SJCRH30 (cell line): ENCODE results near the gene PDE4C. TPM values are rescaled to one million over a fixed set of nuclear protein-coding genes. Genes with fewer than 3 reads are reported as not detected.
"Not testable (repeated sequence)": the region's sequence is repeated elsewhere in the genome, so short reads cannot be mapped to it uniquely, and the experiment has no call there.

ENCODE experiments used
- DNase-seq, 2 experiments: peaks; one replicate each; pipeline ENCODE4 v3.0.0-alpha.2; 2015 to 2020
- H3K27ac ChIP-seq: fragments of 250-450 bp; sonication (Bioruptor Pico); 2 replicates; pipeline ENCODE4 v1.5.1; 2020; ENCODE audit warnings: mild to moderate bottlenecking, moderate library complexity
- H3K27me3 ChIP-seq: fragments of 250-450 bp; sonication (Bioruptor Pico); 2 replicates; pipeline ENCODE4 v1.5.1; 2020; ENCODE audit warnings: mild to moderate bottlenecking, moderate library complexity
- H3K36me3 ChIP-seq: fragments of 250-450 bp; sonication (Bioruptor Pico); 2 replicates; pipeline ENCODE4 v1.5.1; 2020; ENCODE audit warnings: mild to moderate bottlenecking, moderate library complexity
- H3K4me1 ChIP-seq: fragments of 250-450 bp; sonication (Bioruptor Pico); 2 replicates; pipeline ENCODE4 v1.5.1; 2020; ENCODE audit warnings: mild to moderate bottlenecking, moderate library complexity
- H3K4me3 ChIP-seq: fragments of 250-450 bp; sonication (Bioruptor Pico); 2 replicates; pipeline ENCODE4 v1.5.1; 2020; ENCODE audit warnings: mild to moderate bottlenecking, moderate library complexity
- H3K9me3 ChIP-seq: fragments of 250-450 bp; sonication (Bioruptor Pico); replicated peaks from 2 replicates; pipeline ENCODE4 v1.5.1; 2020; ENCODE audit warnings: mild to moderate bottlenecking, moderate library complexity
- total RNA-seq: library from RNA; depleted of rRNA; stranded (reverse); fragments of >200 nt; shearing (Covaris generic); gene quantifications from 2 replicates; pipeline ENCODE4 v1.2.3, GENCODE V29; 2014

PDE4C gene
- total RNA-seq, 1 experiment from 2014 or later = 1.3 TPM

DNA sequence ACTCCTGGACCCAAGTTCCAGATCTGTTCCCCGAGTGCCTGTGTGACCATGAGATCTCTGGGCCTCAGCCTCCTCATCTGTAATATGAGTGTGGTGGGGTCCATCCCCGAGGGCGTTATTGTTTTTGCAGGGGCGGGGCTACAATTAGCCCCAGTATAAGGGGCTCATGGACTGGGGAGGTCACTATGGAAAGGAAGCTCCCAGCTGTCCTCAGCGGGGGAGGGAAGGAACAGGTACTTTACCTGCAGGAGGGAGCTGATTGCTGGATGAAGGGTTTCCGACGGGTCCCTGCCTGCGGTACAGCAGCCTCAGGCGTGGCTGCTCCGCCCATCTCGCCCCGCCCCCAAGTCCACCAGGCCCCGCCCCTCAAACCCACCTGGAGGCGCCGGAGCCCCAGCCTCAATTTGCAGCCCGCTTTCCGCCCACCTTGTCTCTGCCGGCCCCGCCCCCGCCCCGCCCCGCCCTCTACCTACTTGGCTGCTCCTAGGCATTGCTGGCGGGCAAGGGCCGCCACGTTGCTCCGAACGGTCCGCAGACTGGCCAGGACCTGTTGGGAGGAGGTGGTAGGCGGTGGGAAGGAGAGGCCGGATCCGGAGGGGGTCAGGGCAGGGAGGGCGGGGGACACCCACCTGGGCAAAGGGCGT is 5.5 kb downstream of the PDE4C start:
- no peak overlapping the region for H3K27ac ChIP-seq
- H3K4me3 ChIP-seq = no peak overlapping the region
- H3K36me3 ChIP-seq = no peaks in the 10 kb centered on the region
- no peaks in the 10 kb centered on the region for H3K9me3 ChIP-seq
- no peak for DNase-seq
- no peaks in the 10 kb centered on the region for H3K4me1 ChIP-seq
- H3K27me3 ChIP-seq = no peaks in the 10 kb centered on the region

DNA sequence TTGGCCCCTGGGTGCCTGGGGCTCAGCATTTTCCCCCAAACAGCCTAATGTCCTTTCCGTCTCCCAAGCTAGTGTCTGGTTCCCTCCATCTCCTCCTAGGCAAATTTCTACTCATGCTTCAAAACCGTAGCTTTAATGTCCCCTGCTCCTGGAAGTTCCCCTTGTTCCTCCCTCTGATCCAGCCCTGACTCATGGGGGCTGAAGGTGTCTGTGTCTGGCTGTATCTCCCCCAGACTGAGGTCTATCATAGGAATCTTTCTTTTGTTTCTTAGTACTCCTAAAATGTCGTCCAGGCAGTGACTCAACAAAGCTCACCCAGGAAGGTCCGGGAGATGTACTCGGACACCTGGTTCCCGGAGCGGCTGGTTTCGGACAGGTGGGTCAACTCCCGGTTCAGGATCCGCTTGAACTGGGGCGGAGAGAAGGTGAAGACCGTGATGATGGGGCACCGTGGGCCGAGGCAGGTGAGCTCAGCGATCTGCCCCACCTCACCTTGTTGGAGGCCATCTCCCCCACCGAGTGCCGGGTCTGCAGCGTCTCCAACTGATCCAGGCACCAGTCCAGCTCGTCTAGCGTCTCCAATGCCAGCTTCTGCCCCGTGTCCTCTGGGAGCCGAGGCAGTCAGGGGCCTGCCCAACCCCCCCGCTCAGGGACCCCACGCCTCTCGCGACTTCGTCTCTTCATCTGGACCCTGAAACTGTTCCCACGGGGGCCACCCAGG is 6.2 kb downstream of the PDE4C start:
- no peaks in the 10 kb centered on the region for H3K4me1 ChIP-seq
- H3K9me3 ChIP-seq = no peaks in the 10 kb centered on the region
- DNase-seq = no peak
- no peak overlapping the region for H3K27ac ChIP-seq
- no peaks in the 10 kb centered on the region for H3K27me3 ChIP-seq
- no peak overlapping the region for H3K4me3 ChIP-seq
- no peaks in the 10 kb centered on the region for H3K36me3 ChIP-seq

DNA sequence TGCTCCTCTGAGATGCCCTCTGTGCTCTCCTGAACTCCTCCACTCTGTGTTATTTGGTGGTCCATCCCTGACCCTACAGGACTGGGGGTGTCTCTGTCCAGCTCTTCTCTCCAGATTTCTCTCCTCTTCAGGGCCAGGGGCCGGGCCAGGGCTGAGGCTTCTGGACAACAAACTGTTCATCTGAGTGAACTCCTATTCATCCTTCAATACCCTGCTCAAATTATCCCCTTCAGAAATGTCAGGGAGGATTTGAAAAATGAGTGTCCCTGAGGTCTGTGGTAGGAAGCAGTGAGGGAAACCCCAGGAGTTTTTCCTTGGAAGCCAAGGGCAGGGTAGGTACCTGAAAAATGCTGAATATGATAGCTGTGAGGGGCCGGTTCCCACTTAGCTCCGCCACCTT is 7.6 kb downstream of the PDE4C start:
- Histone ChIP-seq H3K27ac (no peak overlapping the region), H3K36me3 (no peaks in the 10 kb centered on the region), H3K4me3 (no peak overlapping the region), H3K9me3 (no peaks in the 10 kb centered on the region), H3K27me3 (no peaks in the 10 kb centered on the region), H3K4me1 (no peaks in the 10 kb centered on the region)
- no peak for DNase-seq

DNA sequence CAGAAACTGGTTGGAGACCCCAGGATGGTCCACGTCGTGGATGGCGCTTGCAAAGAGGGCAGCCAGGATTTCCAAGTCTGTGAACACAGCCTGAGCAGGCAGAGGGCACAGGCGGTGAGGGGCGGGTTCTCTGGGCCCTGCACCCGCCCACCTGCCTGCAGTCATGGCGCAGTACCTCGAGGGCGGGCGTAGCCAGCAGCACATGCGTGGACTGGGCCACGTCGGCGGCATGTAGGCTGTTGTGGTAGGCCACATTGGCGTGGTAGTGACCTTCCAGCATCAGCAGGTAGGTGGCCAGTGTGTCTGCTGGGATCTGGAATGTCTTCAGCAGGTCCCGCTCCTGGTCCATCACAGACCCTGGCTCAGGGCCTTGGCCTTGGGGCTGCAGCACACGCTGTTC is 8.1 kb downstream of the PDE4C start:
- H3K4me3 ChIP-seq = no peak overlapping the region
- H3K9me3 ChIP-seq = no peaks in the 10 kb centered on the region
- no peaks in the 10 kb centered on the region for H3K27me3 ChIP-seq
- H3K36me3 ChIP-seq = no peaks in the 10 kb centered on the region
- H3K27ac ChIP-seq = no peak overlapping the region
- H3K4me1 ChIP-seq = no peaks in the 10 kb centered on the region
- DNase-seq = no peak

DNA sequence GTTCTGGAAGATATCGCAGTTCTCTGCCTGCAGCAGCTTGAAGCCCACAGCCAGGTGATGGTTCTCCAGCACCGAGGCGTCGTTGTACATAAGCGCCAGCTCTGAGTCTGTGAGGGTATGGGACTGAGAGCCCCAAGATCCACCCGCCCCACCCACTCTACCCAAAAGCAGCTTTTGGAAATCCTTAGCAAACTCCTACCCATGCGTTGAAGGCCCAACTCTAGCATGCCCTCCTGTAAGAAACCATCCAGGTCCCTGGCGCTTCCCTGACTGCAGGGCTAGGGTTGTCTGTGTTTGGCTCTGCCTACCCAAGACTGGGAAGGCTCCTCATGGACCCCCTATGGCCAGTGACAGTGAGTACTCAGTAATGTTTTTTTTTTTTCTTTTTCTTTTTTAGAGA is 9.4 kb downstream of the PDE4C start:
- Histone ChIP-seq H3K36me3 (no peaks in the 10 kb centered on the region), H3K4me3 (no peak overlapping the region), H3K27me3 (no peaks in the 10 kb centered on the region), H3K4me1 (no peaks in the 10 kb centered on the region), H3K9me3 (no peaks in the 10 kb centered on the region), H3K27ac (no peak overlapping the region)
- no peak for DNase-seq

DNA sequence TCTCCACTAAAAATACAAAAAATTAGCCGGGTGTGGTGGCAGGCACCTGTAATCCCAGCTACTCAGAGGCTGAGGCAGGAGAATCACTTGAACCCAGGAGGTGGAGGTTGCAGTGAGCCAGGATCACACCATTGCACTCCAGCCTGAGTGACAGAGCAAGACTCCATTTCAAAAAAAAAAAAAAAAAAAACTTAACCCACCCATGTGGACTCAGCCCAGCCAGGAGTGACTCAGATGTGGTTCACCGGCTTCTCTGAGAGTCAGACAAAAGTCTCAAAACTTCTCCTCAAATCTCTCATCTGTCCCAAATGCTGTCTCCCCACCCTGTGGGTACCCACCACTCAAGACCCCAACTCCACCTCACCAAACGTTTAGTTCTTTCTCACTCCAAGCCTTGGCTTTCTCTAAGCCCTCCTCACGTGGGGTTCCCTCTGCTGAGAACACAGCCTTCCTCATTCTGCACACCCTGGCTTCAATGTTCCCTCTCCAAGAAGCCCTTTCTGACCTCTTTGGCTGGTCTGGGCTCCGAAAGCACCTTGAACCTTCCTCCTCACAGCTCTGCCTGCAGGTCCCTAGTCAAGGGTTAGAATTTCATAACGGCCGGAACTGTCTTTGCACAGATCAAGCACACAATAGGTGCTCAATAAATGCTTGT is 11.3 kb downstream of the PDE4C start:
- no peaks in the 10 kb centered on the region for H3K4me1 ChIP-seq
- no peaks in the 10 kb centered on the region for H3K9me3 ChIP-seq
- H3K27ac ChIP-seq = no peak overlapping the region

DNA sequence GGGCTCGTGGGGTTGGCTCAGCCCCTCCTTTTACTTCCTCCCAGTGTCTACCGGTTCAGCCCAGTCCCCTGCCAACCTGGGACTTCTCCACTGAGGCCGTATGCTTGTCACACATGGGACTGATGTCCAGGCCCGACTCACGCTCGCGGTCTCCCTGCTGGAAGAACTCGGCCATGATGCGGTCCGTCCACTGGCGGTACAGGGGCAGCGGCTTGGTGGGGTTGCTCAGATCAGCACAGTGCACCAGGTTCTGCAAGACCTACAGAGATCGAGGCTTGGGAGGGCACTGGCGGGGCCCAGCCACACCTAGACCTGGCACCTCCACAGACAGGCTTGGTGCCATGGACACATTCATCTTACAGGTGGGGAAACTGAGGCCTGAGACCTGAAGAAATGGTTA is 14.6 kb downstream of the PDE4C start:
- DNase-seq = no peak
- Histone ChIP-seq H3K27ac (no peak overlapping the region), H3K4me3 (no peak overlapping the region), H3K27me3 (no peaks in the 10 kb centered on the region), H3K36me3 (no peaks in the 10 kb centered on the region), H3K4me1 (no peaks in the 10 kb centered on the region), H3K9me3 (no peaks in the 10 kb centered on the region)

More for the DNA sequence above, 11.3 kb downstream of the PDE4C start:
- no peak for DNase-seq
- H3K4me3 ChIP-seq = no peak overlapping the region
- H3K27me3 ChIP-seq = no peaks in the 10 kb centered on the region
- H3K36me3 ChIP-seq = no peaks in the 10 kb centered on the region

DNA sequence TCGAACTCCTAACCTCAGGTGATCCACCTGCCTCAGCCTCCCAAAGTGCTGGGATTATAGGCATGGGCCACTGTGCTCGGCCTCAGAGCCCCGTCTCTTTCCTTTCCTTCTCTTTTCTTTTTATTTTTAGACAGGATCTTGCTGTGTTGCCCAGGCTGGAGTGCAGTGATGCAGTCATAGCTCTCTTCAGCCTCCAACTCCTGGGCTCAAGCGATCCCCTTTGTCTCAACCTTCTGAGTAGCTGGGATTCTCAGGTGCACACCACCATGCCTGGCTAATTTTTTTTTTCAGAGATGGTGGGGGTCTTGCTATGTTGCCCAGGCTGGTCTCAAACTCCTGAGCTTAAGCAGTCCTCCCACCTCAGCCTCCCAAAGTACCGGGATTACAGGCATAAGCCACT is 16.3 kb downstream of the PDE4C start:
- not testable (repeated sequence) for H3K27me3 ChIP-seq, DNase-seq, H3K4me3 ChIP-seq, H3K27ac ChIP-seq, H3K9me3 ChIP-seq, H3K4me1 ChIP-seq, H3K36me3 ChIP-seq

DNA sequence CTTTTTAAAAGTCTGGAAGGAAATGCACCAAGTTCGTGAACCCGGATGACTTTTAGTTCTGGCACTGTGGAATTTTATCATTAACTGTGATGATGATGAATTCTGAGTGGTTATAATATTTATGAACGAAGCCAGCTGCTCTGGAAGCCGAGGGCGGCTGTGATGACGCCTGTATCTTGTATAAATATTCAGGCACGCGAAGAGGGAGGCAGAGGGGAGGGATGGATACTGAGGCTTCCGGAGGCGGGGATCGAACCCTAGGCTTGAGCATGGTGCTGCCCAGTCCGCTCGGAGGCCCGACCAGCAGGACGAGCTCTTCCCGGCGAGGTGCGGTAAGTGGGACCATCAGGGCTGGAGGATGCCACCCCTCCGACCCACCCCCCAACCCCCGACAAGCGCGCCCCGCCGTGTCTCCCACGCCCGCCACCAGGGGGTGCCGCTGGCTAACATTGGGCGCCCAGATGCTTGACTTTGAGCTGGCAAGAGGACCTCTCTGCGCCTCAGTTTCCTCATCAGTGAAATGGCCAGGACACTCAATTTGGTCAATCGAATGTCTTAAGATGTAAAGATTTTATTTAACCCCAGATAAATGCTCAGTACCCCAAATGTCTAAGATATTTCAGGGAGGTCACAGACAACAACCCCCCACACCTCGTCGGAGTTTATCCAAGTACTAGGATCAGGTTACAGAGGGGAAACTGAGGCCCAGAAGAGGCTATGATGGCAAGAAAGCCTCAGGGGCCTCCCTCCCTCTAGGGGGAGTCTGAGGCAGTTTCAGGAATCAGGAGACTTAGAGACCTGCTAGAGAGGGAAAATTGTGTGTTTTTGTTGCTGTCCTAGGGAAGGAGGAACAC is 17.9 kb downstream of the PDE4C start:
- Histone ChIP-seq H3K27ac (no peak overlapping the region), H3K4me3 (no peak overlapping the region), H3K27me3 (no peaks in the 10 kb centered on the region), H3K36me3 (no peaks in the 10 kb centered on the region), H3K9me3 (no peaks in the 10 kb centered on the region), H3K4me1 (no peaks in the 10 kb centered on the region; the same call in 1 of the 2 replicates)
- peak; percentile 42 to 65 for DNase-seq

DNA sequence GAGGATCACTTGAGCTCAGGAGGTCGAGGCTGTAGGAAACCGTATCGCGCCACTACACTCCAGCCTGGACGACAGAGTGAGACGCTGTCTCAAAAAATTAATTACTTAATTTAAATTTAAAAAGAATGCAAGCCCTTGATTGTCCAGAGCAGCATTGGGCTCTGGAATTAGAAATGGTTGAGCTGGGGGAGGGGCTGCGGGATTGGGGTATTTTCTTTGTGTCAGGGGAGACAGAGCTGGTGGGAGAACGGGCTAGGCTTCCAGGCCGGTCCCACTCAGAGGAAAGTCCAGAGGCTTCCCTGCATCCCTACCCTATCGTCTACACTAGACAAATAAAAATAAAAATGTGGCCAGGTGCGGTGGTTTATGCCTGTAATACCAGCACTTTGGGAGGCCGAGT is 20.2 kb downstream of the PDE4C start:
- H3K27ac ChIP-seq = peak overlapping the region; percentile 82
- H3K9me3 ChIP-seq = no peaks in the 10 kb centered on the region
- H3K27me3 ChIP-seq = 0 out of 2 replicates have a peak, but pooled peaks cover 3% of the 10 kb centered on the region
- H3K36me3 ChIP-seq = no peaks in the 10 kb centered on the region
- H3K4me1 ChIP-seq = peaks cover 4% of the 10 kb centered on the region; the same call in 1 of the 2 replicates
- DNase-seq = peak; percentile 35 to 43
- H3K4me3 ChIP-seq = peak overlapping the region; percentile 57

DNA sequence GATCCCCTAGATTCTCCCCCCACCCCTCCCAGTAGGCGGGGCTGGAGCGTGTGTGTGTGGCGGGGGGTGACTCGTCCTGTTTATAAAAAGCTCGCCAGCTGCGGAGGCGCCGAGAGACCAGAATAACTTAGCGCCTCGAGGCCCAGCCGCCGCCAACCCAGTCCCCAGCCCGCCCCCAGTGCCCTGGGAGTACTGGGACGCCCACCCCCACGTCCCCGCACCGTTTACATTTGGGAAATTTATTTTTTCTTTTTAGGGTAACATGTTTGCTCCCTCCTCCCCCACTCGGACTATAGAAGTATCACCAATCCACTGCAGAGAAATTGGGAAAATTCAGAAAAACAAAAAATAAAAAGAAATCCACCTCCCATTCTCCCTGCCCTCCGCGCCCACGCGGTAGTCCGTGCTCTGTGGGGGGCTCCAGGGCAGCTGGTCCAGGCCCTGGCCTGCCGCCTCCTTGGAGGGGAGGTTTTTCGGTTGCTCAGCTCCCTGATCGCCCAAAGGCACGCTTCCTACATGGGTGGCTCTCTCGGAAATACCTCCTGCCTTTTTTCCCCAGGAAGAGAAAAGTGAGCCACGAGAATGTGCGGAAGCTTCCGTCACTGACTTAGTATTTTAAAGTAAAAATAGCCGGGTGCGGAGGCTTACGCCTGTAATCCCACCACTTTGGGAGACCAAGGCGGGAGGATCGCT is 20.9 kb downstream of the PDE4C start:
- peak; percentile 92 to 93 for DNase-seq
- H3K4me1 ChIP-seq = peaks cover 4% of the 10 kb centered on the region; the same call in 1 of the 2 replicates
- H3K27me3 ChIP-seq = 0 out of 2 replicates have a peak, but pooled peaks cover 3% of the 10 kb centered on the region
- peak overlapping the region; percentile 57 for H3K4me3 ChIP-seq
- no peaks in the 10 kb centered on the region for H3K9me3 ChIP-seq
- H3K36me3 ChIP-seq = no peaks in the 10 kb centered on the region
- H3K27ac ChIP-seq = peak overlapping the region; percentile 82

DNA sequence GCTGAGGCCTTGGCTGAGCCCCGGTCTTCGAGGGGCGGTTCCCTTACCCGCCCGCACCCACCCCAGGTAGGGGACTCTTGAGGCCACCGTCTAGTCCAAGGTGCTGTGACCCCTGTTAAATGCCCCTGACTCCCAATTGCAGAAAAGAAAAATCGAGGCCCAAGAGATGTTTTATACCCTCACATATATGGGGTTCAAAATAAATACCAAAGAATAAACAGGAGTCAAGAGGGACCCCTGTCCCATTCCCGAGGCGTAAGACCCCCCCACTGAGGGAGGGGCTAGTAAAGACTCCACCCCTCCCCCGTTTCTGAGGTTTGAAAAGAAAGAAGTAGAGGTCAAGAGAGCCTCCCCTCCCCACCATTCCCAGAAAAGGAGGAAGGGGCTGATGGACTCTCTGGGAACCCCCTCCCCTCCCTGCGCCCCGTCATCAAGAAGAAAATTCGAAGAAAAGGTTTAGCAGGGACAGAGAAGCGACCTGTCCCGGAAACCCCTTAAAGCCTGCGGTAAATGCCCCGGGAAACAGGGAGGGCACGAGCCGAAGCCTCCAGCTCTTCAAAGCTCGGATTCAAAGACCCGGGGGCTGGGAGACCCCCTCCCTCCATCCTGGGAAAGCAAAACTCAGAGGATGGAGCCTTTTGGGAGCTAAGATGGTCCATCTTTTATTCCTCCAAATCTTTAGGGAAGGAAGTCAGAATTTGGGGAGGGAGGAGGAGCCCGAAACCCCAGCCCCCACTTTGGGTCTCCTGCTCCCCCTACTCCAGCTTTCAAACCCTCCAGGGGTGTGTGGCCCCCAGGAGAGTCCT is 21.6 kb downstream of the PDE4C start:
- peaks cover 4% of the 10 kb centered on the region; the same call in 1 of the 2 replicates for H3K4me1 ChIP-seq
- H3K36me3 ChIP-seq = no peaks in the 10 kb centered on the region
- H3K27me3 ChIP-seq = 0 out of 2 replicates have a peak, but pooled peaks cover 3% of the 10 kb centered on the region
- no peaks in the 10 kb centered on the region for H3K9me3 ChIP-seq
- peak overlapping the region; percentile 57 for H3K4me3 ChIP-seq
- DNase-seq = peak; percentile 75 to 94
- peak overlapping the region; percentile 82 for H3K27ac ChIP-seq

DNA sequence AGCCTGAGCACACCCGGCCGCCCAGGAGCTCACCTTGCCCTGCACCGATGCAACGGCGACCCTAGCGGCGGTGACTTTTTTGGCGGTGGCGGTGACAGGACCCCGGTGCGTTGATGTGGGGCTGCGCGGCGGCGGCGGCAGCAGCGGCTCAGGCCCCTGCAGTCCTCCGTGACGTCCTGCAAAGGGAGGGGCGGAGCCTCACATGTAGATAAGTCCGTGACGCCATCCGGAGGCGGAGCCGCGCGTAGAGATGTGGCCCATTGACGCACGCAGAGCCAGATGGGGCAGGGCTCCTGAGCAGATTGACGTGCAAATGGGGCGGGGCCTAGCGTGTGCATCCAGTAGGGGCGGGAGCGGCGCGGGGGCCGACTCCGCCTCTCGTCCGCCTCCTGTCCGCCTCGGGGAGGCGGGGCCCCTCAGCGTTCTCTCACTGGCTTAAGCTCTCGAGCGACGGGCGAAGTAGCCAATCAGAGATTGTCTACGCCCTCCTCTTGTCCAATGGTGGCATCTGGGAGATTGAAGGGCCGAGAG is 22.3 kb downstream of the PDE4C start, which contains the start of gene RAB3A:
Gene RAB3A, minus strand, starts transcription at position 180 of the 531 bp plus-strand sequence. CDS start 1,302 bp downstream, outside the sequence.
- no peaks in the 10 kb centered on the region for H3K36me3 ChIP-seq
- H3K27ac ChIP-seq = peak within 1 kb of the TSS; percentile 82
- no peaks in the 10 kb centered on the region for H3K9me3 ChIP-seq
- DNase-seq = peak; percentile 100
- peak within 1 kb of the TSS; percentile 57 for H3K4me3 ChIP-seq
- H3K27me3 ChIP-seq = 0 out of 2 replicates have a peak, but pooled peaks cover 3% of the 10 kb centered on the region
- peaks cover 4% of the 10 kb centered on the region; the same call in 1 of the 2 replicates for H3K4me1 ChIP-seq
